ENCODE measurements around the gene TEX19. TPM values are rescaled to one million over a fixed set of nuclear protein-coding genes. Genes with fewer than 3 reads are reported as not detected.

Gene TEX19
- polyA plus RNA-seq, 1 experiment, result 0.04 TPM

DNA sequence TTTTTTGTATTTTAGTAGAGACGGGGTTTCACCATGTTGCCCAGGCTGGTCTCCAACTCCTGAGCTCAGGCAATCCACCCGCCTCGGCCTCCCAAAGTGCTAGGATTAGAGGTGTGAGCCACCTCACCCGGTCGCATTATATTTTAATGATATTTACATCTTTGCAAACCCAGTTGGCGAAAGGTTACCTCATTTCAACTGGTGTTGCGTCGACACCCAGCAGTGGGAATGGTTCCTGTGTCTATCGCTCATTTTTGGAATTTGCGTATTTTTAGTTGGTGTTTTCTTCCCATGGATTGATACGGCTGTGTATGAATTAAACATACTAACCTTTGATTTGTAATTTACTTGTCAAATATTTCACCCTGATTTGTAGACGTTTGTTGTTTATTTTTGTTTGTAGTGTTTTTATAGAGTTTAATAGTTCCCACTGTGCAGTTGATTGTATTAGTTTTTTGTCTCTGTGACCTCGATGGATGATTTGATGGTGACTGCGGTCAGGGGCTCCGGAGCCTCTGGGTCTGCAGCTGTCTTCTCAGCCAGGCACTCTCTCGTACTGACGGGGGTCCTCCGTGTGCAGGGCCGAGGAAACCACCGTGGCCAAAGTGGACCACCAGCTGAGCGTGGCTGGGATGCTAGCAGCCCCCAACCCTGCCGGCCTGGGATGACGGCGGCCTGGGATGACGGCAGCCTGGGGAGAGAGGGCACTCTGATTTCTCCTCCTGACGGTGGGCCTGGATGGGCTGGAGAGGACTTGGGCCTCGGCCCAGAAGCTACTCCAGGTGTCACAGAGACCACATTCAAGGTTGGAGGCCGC, 45.6 kb upstream of the TEX19 start:
- Histone ChIP-seq H3K4me3 (ENCODE audit: low read depth, low read length) (no peak overlapping the region), H3K27ac (ENCODE audit: low read depth, low read length) (no peak overlapping the region), H3K9me3 (ENCODE audit: control insufficient read depth, insufficient read depth, low read length) (peaks cover 16% of the 10 kb centered on the region; the same call in 1 of the 2 replicates), H3K27me3 (ENCODE audit: control insufficient read depth, insufficient read depth, low read length) (peaks cover 51% of the 10 kb centered on the region)
- no peak for TF ChIP-seq CTCF (IDR thresholded peaks at IDR 0.05; ENCODE audit: low read depth, low read length)
- DNase-seq (ENCODE audit: low read depth, low spot score), result no peak
- ChIA-PET CTCF (no interaction called here), POLR2A (no interaction called here)

GRCh38 chr17:82314012-82314726, 44.9 kb upstream of the TEX19 start:
- ChIA-PET CTCF (no interaction called here), POLR2A (no interaction called here)
- peaks cover 51% of the 10 kb centered on the region for H3K27me3 ChIP-seq (ENCODE audit: control insufficient read depth, insufficient read depth, low read length)
- H3K9me3 ChIP-seq (ENCODE audit: control insufficient read depth, insufficient read depth, low read length), result peaks cover 21% of the 10 kb centered on the region
- no peak overlapping the region for H3K4me3 ChIP-seq (ENCODE audit: low read depth, low read length)
- TF ChIP-seq CTCF (IDR thresholded peaks at IDR 0.05; ENCODE audit: low read depth, low read length), result no peak
- H3K27ac ChIP-seq (ENCODE audit: low read depth, low read length), result no peak overlapping the region
- no peak for DNase-seq (ENCODE audit: low read depth, low spot score)

- H3K9me3 ChIP-seq (ENCODE audit: control insufficient read depth, insufficient read depth, low read length), result peaks cover 28% of the 10 kb centered on the region
- DNase-seq (ENCODE audit: low read depth, low spot score), result no peak
- peaks cover 47% of the 10 kb centered on the region for H3K27me3 ChIP-seq (ENCODE audit: control insufficient read depth, insufficient read depth, low read length)
- TF ChIP-seq CTCF (IDR thresholded peaks at IDR 0.05; ENCODE audit: low read depth, low read length), result no peak
- ChIA-PET CTCF (no interaction called here), POLR2A (no interaction called here)
- H3K27ac ChIP-seq (ENCODE audit: low read depth, low read length), result no peak overlapping the region
- H3K4me3 ChIP-seq (ENCODE audit: low read depth, low read length), result no peak overlapping the region
Measured at GRCh38 chr17:82314727-82315605, 44.1 kb upstream of the TEX19 start.

- H3K27ac ChIP-seq (ENCODE audit: low read depth, low read length), result no peak overlapping the region
- DNase-seq (ENCODE audit: low read depth, low spot score), result no peak
- ChIA-PET CTCF (no interaction called here), POLR2A (no interaction called here)
- peaks cover 41% of the 10 kb centered on the region for H3K27me3 ChIP-seq (ENCODE audit: control insufficient read depth, insufficient read depth, low read length)
- peaks cover 32% of the 10 kb centered on the region for H3K9me3 ChIP-seq (ENCODE audit: control insufficient read depth, insufficient read depth, low read length)
- no peak for TF ChIP-seq CTCF (IDR thresholded peaks at IDR 0.05; ENCODE audit: low read depth, low read length)
- no peak overlapping the region for H3K4me3 ChIP-seq (ENCODE audit: low read depth, low read length)
Measured at GRCh38 chr17:82315703-82316358, 43.2 kb upstream of the TEX19 start.

Data from AG04450 (cell line).